ENCODE measurements around the gene PRX. TPM values are rescaled to one million over a fixed set of nuclear protein-coding genes. Genes with fewer than 3 reads are reported as not detected.

The PRX gene
- total and polyA plus RNA-seq, 2 of the 13 experiments (the other 11 are each of a cell fraction or from before 2014, with no cell fraction given): 0.66 TPM

GRCh38 chr19:40443131-40443999 lies 30.2 kb upstream of the PRX start (continued):
- TF ChIP-seq, protein P1, sequence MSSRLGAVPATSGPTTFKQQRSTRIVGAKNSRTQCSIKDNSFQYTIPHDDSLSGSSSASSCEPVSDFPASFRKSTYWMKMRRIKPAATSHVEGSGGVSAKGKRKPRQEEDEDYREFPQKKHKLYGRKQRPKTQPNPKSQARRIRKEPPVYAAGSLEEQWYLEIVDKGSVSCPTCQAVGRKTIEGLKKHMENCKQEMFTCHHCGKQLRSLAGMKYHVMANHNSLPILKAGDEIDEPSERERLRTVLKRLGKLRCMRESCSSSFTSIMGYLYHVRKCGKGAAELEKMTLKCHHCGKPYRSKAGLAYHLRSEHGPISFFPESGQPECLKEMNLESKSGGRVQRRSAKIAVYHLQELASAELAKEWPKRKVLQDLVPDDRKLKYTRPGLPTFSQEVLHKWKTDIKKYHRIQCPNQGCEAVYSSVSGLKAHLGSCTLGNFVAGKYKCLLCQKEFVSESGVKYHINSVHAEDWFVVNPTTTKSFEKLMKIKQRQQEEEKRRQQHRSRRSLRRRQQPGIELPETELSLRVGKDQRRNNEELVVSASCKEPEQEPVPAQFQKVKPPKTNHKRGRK (CRISPR knock-in tag; IDR thresholded peaks at IDR 0.05): no peak
- TF ChIP-seq, protein P2, sequence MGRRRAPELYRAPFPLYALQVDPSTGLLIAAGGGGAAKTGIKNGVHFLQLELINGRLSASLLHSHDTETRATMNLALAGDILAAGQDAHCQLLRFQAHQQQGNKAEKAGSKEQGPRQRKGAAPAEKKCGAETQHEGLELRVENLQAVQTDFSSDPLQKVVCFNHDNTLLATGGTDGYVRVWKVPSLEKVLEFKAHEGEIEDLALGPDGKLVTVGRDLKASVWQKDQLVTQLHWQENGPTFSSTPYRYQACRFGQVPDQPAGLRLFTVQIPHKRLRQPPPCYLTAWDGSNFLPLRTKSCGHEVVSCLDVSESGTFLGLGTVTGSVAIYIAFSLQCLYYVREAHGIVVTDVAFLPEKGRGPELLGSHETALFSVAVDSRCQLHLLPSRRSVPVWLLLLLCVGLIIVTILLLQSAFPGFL (CRISPR knock-in tag; IDR thresholded peaks at IDR 0.05): no peak
- TF ChIP-seq SNAPC4 (CRISPR knock-in tag; IDR thresholded peaks at IDR 0.05): peak; percentile 61; the same call in 1 of the 2 replicates
- TF ChIP-seq ZNF335 (CRISPR knock-in tag; IDR thresholded peaks at IDR 0.05): peak; percentile 94
- TF ChIP-seq PAX8 (CRISPR knock-in tag; IDR thresholded peaks at IDR 0.05; ENCODE audit: borderline replicate concordance): no peak
- TF ChIP-seq, protein P3, sequence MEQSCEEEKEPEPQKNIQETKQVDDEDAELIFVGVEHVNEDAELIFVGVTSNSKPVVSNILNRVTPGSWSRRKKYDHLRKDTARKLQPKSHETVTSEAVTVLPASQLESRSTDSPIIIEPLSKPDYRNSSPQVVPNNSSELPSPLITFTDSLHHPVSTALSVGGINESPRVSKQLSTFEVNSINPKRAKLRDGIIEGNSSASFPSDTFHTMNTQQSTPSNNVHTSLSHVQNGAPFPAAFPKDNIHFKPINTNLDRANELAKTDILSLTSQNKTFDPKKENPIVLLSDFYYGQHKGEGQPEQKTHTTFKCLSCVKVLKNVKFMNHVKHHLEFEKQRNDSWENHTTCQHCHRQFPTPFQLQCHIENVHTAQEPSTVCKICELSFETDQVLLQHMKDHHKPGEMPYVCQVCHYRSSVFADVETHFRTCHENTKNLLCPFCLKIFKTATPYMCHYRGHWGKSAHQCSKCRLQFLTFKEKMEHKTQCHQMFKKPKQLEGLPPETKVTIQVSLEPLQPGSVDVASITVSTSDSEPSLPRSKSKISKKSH (CRISPR knock-in tag; IDR thresholded peaks at IDR 0.05; ENCODE audit: borderline replicate concordance): no peak
- no peak for TF ChIP-seq ZNF17 (CRISPR knock-in tag; IDR thresholded peaks at IDR 0.05)
- no peak for TF ChIP-seq ZNF768 (CRISPR knock-in tag; IDR thresholded peaks at IDR 0.05)
- peak; percentile 55; the same call in 1 of the 2 replicates for TF ChIP-seq ZNF740 (CRISPR knock-in tag; IDR thresholded peaks at IDR 0.05)
- no peak for TF ChIP-seq TAF15 (IDR thresholded peaks at IDR 0.05; ENCODE audit: low read depth, low read length, poor library complexity, severe bottlenecking)
- TF ChIP-seq, protein P4, sequence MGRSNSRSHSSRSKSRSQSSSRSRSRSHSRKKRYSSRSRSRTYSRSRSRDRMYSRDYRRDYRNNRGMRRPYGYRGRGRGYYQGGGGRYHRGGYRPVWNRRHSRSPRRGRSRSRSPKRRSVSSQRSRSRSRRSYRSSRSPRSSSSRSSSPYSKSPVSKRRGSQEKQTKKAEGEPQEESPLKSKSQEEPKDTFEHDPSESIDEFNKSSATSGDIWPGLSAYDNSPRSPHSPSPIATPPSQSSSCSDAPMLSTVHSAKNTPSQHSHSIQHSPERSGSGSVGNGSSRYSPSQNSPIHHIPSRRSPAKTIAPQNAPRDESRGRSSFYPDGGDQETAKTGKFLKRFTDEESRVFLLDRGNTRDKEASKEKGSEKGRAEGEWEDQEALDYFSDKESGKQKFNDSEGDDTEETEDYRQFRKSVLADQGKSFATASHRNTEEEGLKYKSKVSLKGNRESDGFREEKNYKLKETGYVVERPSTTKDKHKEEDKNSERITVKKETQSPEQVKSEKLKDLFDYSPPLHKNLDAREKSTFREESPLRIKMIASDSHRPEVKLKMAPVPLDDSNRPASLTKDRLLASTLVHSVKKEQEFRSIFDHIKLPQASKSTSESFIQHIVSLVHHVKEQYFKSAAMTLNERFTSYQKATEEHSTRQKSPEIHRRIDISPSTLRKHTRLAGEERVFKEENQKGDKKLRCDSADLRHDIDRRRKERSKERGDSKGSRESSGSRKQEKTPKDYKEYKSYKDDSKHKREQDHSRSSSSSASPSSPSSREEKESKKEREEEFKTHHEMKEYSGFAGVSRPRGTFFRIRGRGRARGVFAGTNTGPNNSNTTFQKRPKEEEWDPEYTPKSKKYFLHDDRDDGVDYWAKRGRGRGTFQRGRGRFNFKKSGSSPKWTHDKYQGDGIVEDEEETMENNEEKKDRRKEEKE (IDR thresholded peaks at IDR 0.05): no peak
- TF ChIP-seq XBP1 (CRISPR knock-in tag; IDR thresholded peaks at IDR 0.05): no peak
- TF ChIP-seq ZBTB7B (CRISPR knock-in tag; IDR thresholded peaks at IDR 0.05): no peak
- no peak for TF ChIP-seq ZEB1 (IDR thresholded peaks at IDR 0.05; ENCODE audit: insufficient replicate concordance, low read depth)
- TF ChIP-seq NFRKB (IDR thresholded peaks at IDR 0.05): no peak
- TF ChIP-seq RELA (CRISPR knock-in tag; IDR thresholded peaks at IDR 0.05): 0 out of 2 replicates have a peak, but pooled peaks have one; percentile 46

All from HepG2 (cell line).